Fibroblast of lung (primary cell): Measurements from ENCODE around the gene TRIM41. TPM values are rescaled to one million over a fixed set of nuclear protein-coding genes. Genes with fewer than 3 reads are reported as not detected.

Source experiments
- DNase-seq, 2 donors: peaks; one replicate each; pipeline versions ENCODE4 v3.0.0 to v3.0.0-alpha.2; 2010; ENCODE audit warnings: low read depth in 2 of 2
- H2AFZ ChIP-seq: 2 replicates; pipeline ENCODE4 v1.5.1; 2012; ENCODE audit warnings: low read length, control low read depth, inconsistent platforms
- H3K27ac ChIP-seq: 2 replicates; pipeline ENCODE4 v1.5.1; 2011; ENCODE audit warnings: low read length, control low read depth; ENCODE audit not compliant: insufficient read depth
- H3K27me3 ChIP-seq: 2 replicates; pipeline ENCODE4 v1.5.1; 2011; ENCODE audit warnings: mild to moderate bottlenecking, low read length; ENCODE audit not compliant: control insufficient read depth, insufficient read depth
- H3K36me3 ChIP-seq: 2 replicates; pipeline ENCODE4 v1.5.1; 2011; ENCODE audit warnings: low read length; ENCODE audit not compliant: control insufficient read depth, insufficient read depth
- H3K4me1 ChIP-seq: 2 replicates; pipeline ENCODE4 v1.5.1; 2011; ENCODE audit warnings: low read length; ENCODE audit not compliant: control insufficient read depth, insufficient read depth; ENCODE audit errors: extremely low read depth
- H3K4me2 ChIP-seq: 2 replicates; pipeline ENCODE4 v1.5.1; 2011; ENCODE audit warnings: low read length, control low read depth; ENCODE audit not compliant: insufficient read depth; ENCODE audit errors: extremely low read depth
- H3K4me3 ChIP-seq, 4 experiments: fragments of 200-600 bp in 1 of 4; sonication (generic) in 1 of 4; replicated peaks in 1 of 4; 2 replicates each; pipeline ENCODE4 v1.5.1; 2011 to 2016; ENCODE audit warnings: low read length in 4 of 4, low read depth in 3 of 4, mild to moderate bottlenecking in 3 of 4, control low read depth in 2 of 4, inconsistent platforms in 1 of 4, mixed read lengths in 1 of 4; ENCODE audit not compliant: insufficient read depth in 1 of 4; ENCODE audit errors: control extremely low read depth in 1 of 4
- H3K79me2 ChIP-seq: 2 replicates; pipeline ENCODE4 v1.5.1; 2012; ENCODE audit warnings: mild to moderate bottlenecking, low read length, inconsistent platforms; ENCODE audit not compliant: control insufficient read depth, insufficient read depth
- H3K9ac ChIP-seq: 2 replicates; pipeline ENCODE4 v1.5.1; 2011; ENCODE audit warnings: mild to moderate bottlenecking, low read length, control low read depth; ENCODE audit not compliant: insufficient read depth
- H3K9me3 ChIP-seq: 2 replicates; pipeline ENCODE4 v1.5.1; 2012; ENCODE audit warnings: low read depth, low read length; ENCODE audit not compliant: control insufficient read depth, insufficient read depth
- H4K20me1 ChIP-seq: 2 replicates; pipeline ENCODE4 v1.5.1; 2011; ENCODE audit warnings: low read length; ENCODE audit not compliant: control insufficient read depth, insufficient read depth; ENCODE audit errors: extremely low read depth
- EZH2 ChIP-seq: IDR thresholded peaks from 2 replicates; pipeline ENCODE4 v1.5.1; 2012; ENCODE audit warnings: low read length, control low read depth, mild to moderate bottlenecking; ENCODE audit errors: missing control alignments
- polyA plus RNA-seq, 2 donors: library from polyadenylated mRNA; depleted of rRNA in 1 of 2; stranded (reverse) in 1 of 2; unstranded in 1 of 2; fragments of >200 nt; gene quantifications; 2 replicates each; pipeline ENCODE4 v1.2.1, GENCODE V29; 2011 to 2012; ENCODE audit warnings: missing spikeins in 1 of 2
- total RNA-seq: library from RNA; depleted of rRNA; stranded (reverse); fragments of >200 nt; gene quantifications from 2 replicates; pipeline ENCODE4 v1.2.1, GENCODE V29; 2014
- TF ChIP-seq, protein P1 (sequence below), 2 donors: IDR thresholded peaks in 1 of 2; conservative IDR thresholded peaks in 1 of 2; 1 replicate in 1 of 2; 2 replicates in 1 of 2; pipeline ENCODE4 v1.5.1; 2011 to 2012; ENCODE audit warnings: low read length in 2 of 2, control low read depth in 1 of 2, inconsistent platforms in 1 of 2, low read depth in 1 of 2, mild to moderate bottlenecking in 1 of 2

TRIM41 gene
- total and polyA plus RNA-seq, 2 donors (not counting 1 experiment from before 2014, with no cell fraction given): 8.3 to 17.0 TPM

DNA sequence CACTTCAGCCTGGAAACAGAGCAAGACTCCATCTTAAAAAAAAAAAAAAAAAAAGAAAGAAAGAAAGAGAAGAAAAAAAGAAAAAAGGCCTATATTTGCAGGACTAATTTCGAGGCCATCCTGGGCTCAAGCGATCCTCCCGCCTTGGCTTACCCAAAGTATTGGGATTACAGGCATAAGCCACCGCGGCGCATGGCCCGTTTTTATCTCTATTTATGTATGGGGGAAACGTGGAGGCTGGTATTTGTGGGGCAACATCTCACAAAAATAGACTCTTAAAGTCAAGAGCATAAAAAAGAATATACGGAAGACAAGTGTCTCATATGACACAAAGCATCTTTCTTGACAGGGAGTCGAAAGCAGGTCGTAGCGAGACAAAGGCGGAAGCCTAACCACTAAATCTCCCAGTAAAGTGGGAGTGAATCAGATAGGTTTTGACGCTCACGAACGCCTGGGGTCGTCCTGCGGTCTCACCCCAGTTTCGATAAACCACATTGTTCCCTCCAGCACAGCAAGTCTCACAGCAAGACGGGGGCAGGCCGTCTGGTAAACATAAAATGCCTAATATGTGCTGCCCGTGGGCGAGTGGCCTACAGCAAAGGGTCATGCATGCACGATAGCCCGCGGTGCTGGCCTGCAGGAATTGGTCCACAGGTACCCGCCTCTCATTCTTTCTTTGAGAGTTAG, 1.8 kb upstream of the TRIM41 start:
- TF ChIP-seq, protein P1, sequence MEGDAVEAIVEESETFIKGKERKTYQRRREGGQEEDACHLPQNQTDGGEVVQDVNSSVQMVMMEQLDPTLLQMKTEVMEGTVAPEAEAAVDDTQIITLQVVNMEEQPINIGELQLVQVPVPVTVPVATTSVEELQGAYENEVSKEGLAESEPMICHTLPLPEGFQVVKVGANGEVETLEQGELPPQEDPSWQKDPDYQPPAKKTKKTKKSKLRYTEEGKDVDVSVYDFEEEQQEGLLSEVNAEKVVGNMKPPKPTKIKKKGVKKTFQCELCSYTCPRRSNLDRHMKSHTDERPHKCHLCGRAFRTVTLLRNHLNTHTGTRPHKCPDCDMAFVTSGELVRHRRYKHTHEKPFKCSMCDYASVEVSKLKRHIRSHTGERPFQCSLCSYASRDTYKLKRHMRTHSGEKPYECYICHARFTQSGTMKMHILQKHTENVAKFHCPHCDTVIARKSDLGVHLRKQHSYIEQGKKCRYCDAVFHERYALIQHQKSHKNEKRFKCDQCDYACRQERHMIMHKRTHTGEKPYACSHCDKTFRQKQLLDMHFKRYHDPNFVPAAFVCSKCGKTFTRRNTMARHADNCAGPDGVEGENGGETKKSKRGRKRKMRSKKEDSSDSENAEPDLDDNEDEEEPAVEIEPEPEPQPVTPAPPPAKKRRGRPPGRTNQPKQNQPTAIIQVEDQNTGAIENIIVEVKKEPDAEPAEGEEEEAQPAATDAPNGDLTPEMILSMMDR (conservative IDR thresholded peaks at IDR 0.05 in 1 of 2, IDR thresholded peaks at IDR 0.05 in 1 of 2; ENCODE audit: low read depth in 1 of 2, low read length in 2 of 2): no peak
- no peak for TF ChIP-seq EZH2
- Histone ChIP-seq H3K27ac (no peak overlapping the region), H3K4me1 (peaks cover 11% of the 10 kb centered on the region), H3K36me3 (no peaks in the 10 kb centered on the region), H3K9ac (no peak overlapping the region), H3K27me3 (no peaks in the 10 kb centered on the region), H3K4me2 (no peak overlapping the region), H3K4me3 (peak overlapping the region in 1 of 4 experiments; percentile 46), H4K20me1 (no peaks in the 10 kb centered on the region), H2AFZ (no peak overlapping the region), H3K9me3 (no peaks in the 10 kb centered on the region), H3K79me2 (peaks cover 20% of the 10 kb centered on the region)
- DNase-seq: no peak

DNA sequence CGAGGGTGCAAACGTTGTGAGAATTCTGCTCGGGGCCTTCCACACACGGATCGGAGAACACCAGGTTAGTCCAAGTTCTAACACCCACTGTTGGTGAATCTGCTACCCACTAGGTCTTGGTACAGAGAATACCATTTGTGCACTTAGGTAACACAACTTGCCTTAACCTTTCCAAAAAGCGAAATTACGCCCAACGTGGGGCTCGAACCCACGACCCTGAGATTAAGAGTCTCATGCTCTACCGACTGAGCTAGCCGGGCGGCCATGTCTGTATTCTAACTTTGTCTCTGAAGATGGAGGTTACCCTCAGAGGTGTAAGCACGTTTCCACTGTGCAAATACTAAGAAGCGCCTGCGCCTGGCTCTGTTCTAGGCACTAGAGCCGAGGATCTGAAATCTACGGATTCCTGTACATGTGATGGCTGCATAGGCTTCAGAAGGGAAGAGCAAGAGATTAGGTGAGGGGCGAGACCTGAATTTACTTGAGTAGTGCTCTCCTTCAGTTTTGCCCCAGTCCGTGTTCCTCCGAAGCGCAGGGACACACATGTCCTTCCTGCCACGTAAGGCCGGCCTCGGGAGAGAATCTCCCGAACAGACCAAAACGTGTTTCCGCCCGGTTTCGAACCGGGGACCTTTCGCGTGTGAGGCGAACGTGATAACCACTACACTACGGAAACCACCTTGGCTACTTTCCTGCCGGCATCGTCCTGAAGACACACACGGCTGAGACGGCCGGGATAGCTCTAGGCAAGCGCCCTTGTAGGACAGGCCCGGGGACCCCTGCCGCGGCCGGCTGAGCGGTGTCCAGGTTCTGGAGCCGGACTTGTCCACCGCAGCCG, 1.1 kb upstream of the TRIM41 start:
- H3K4me2 ChIP-seq: peak overlapping the region; percentile 74
- H3K4me1 ChIP-seq: peaks cover 11% of the 10 kb centered on the region
- no peaks in the 10 kb centered on the region for H3K27me3 ChIP-seq
- H3K27ac ChIP-seq: peak overlapping the region; percentile 86
- H3K9ac ChIP-seq: peak overlapping the region; percentile 60
- H2AFZ ChIP-seq: peak overlapping the region; percentile 15
- no peaks in the 10 kb centered on the region for H3K36me3 ChIP-seq
- peaks cover 20% of the 10 kb centered on the region for H3K79me2 ChIP-seq
- H3K9me3 ChIP-seq: no peaks in the 10 kb centered on the region
- TF ChIP-seq, protein P1 (conservative IDR thresholded peaks at IDR 0.05 in 1 of 2, IDR thresholded peaks at IDR 0.05 in 1 of 2; ENCODE audit: low read depth in 1 of 2, low read length in 2 of 2): no peak
- TF ChIP-seq EZH2: no peak
- no peaks in the 10 kb centered on the region for H4K20me1 ChIP-seq
- DNase-seq: peak; percentile 93 to 98
- peak overlapping the region; percentile 75 to 88 (median 85) for H3K4me3 ChIP-seq

DNA sequence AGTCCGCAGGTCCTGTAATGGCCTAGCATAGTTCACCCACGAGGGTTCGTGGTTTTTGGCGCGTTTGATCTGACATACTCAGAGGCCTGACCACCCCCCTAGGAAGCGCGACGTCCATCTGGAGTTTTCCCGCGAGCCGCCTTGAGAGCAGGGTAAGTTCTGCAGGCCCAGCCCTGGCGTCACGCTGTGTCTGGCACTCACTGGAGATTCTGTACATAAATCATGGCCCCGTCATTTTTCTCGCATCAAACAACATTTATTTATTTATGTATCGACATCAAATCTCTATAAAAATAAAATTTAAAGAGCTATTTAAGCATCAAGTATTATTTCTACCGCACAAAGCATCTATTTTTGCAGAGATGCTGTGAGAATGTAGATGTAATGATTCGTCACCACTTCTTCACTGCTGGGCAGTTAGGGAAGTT, 437 bp upstream of the TRIM41 start:
- Histone ChIP-seq H3K79me2 (peaks cover 20% of the 10 kb centered on the region), H4K20me1 (no peaks in the 10 kb centered on the region), H3K36me3 (no peaks in the 10 kb centered on the region), H3K9ac (peak overlapping the region; percentile 60), H2AFZ (peak overlapping the region; percentile 15), H3K27ac (peak overlapping the region; percentile 86), H3K4me2 (peak overlapping the region; percentile 74), H3K4me3 (peak overlapping the region; percentile 75 to 88 (median 85)), H3K4me1 (peaks cover 8% of the 10 kb centered on the region), H3K27me3 (no peaks in the 10 kb centered on the region), H3K9me3 (no peaks in the 10 kb centered on the region)
- TF ChIP-seq EZH2: no peak
- TF ChIP-seq, protein P1 (conservative IDR thresholded peaks at IDR 0.05 in 1 of 2, IDR thresholded peaks at IDR 0.05 in 1 of 2; ENCODE audit: low read depth in 1 of 2, low read length in 2 of 2): no peak
- peak in 1 of 2 donors; percentile 73 for DNase-seq
